A549 (cell line): ENCODE measurements around the gene TTC27. TPM values are rescaled to one million over a fixed set of nuclear protein-coding genes. Genes with fewer than 3 reads are reported as not detected.

Experiments used
- ATAC-seq, 2 experiments: fragments of 200-7000 bp in 1 of 2; fragments of >200 bp in 1 of 2; cut with Nextera tagmentation in 1 of 2; cut with Tn5 transposase in 1 of 2; 3 replicates each; pipeline versions ENCODE4 v1.8.0 to v1.9.1; 2018 to 2020; ENCODE audit warnings: mild to moderate bottlenecking in 1 of 2, moderate library complexity in 1 of 2
- CTCF ChIA-PET: fragments of 300-600 bp; sonication (Branson Sonifier 250); formaldehyde crosslinking; extraction: SDS; loops from one replicate; lab custom pipeline; 2021; ENCODE audit warnings: antibody characterized with exemption, inconsistent platforms; lab: Yijun Ruan, JAX
- POLR2A ChIA-PET: fragments of 350-600 bp; formaldehyde crosslinking; extraction: SDS; loops from one replicate; lab custom pipeline; 2021; ENCODE audit warnings: antibody characterized with exemption, inconsistent platforms; lab: Yijun Ruan, JAX
- DNase-seq, 2 experiments: peaks; one replicate each; pipeline versions ENCODE4 v3.0.0 to v3.0.0-alpha.2; 2011 to 2016; ENCODE audit warnings: low read depth in 1 of 2, low spot score in 1 of 2
- FAIRE-seq: peaks from 2 replicates; lab custom pipeline; 2011; peaks lifted over from hg19 to GRCh38; lab: Jason Lieb, UNC
- H3K27ac ChIP-seq, 2 experiments: fragments of >200 bp; sonication (Bioruptor Twin); formaldehyde crosslinking; 3 replicates each; pipeline ENCODE4 v1.5.1; 2016 to 2017
- H3K4me1 ChIP-seq: fragments of >200 bp; sonication (Bioruptor Twin); formaldehyde crosslinking; 3 replicates; pipeline ENCODE4 v1.6.1; 2016
- H3K4me2 ChIP-seq: fragments of >200 bp; sonication (Bioruptor Twin); formaldehyde crosslinking; 3 replicates; pipeline ENCODE4 v1.6.1; 2016
- H3K4me3 ChIP-seq: fragments of >200 bp; sonication (Bioruptor Twin); formaldehyde crosslinking; 3 replicates; pipeline ENCODE4 v1.5.1; 2016
- H3K9me3 ChIP-seq: fragments of >200 bp; sonication (Bioruptor Twin); formaldehyde crosslinking; 3 replicates; pipeline ENCODE4 v1.6.1; 2016
- CBX2 ChIP-seq: fragments of 200-600 bp; sonication (generic); IDR thresholded peaks from 2 replicates; pipeline ENCODE4 v1.6.1; 2016; ENCODE audit warnings: low read depth, mild to moderate bottlenecking, borderline replicate concordance
- CBX8 ChIP-seq: fragments of 200-600 bp; sonication (generic); IDR thresholded peaks from 2 replicates; pipeline ENCODE4 v1.6.1; 2016
- CHD4 ChIP-seq: fragments of 200-600 bp; sonication (generic); IDR thresholded peaks from 2 replicates; pipeline ENCODE4 v1.6.1; 2016; ENCODE audit warnings: antibody characterized with exemption, mild to moderate bottlenecking, borderline replicate concordance
- EHMT2 ChIP-seq: fragments of 200-600 bp; sonication (generic); IDR thresholded peaks from 2 replicates; pipeline ENCODE4 v1.6.1; 2016; ENCODE audit warnings: antibody characterized with exemption, low read depth, mild to moderate bottlenecking, moderate library complexity
- FOSL2 ChIP-seq, 2 experiments: fragments of 450-650 bp in 1 of 2; fragments of >200 bp in 1 of 2; sonication (Bioruptor Twin) in 1 of 2; formaldehyde crosslinking; IDR thresholded peaks; 2 replicates each; pipeline versions ENCODE4 v1.5.0 to v1.6.1; 2016 to 2020; ENCODE audit warnings: mild to moderate bottlenecking in 1 of 2, moderate library complexity in 1 of 2
- KDM1A ChIP-seq: fragments of 200-600 bp; sonication (generic); IDR thresholded peaks from 2 replicates; pipeline ENCODE4 v1.6.1; 2016; ENCODE audit warnings: low read depth, mild to moderate bottlenecking
- MYC ChIP-seq: IDR thresholded peaks from 2 replicates; pipeline ENCODE4 v1.6.1; 2012; ENCODE audit warnings: mild to moderate bottlenecking, inconsistent platforms, low read length, improper control_type of control experiment, borderline replicate concordance
- NFE2L2 ChIP-seq: fragments of 150-350 bp; conservative IDR thresholded peaks from 2 replicates; pipeline ENCODE4 v1.6.1; 2014; ENCODE audit warnings: low read length
- PHF8 ChIP-seq: fragments of 200-600 bp; sonication (generic); IDR thresholded peaks from 2 replicates; pipeline ENCODE4 v1.6.1; 2016; ENCODE audit warnings: low read depth, mild to moderate bottlenecking, antibody characterized with exemption, moderate library complexity, borderline replicate concordance
- RARB ChIP-seq: fragments of 250-450 bp; sonication (Bioruptor Pico); IDR thresholded peaks from 2 replicates; pipeline ENCODE4 v1.8.0; 2021; ENCODE audit warnings: mild to moderate bottlenecking, moderate library complexity
- SMC3 ChIP-seq: fragments of >200 bp; sonication (Bioruptor Twin); formaldehyde crosslinking; IDR thresholded peaks from 3 replicates; pipeline ENCODE4 v1.6.1; 2018; ENCODE audit warnings: inconsistent platforms
- TFCP2L1 ChIP-seq: fragments of 250-450 bp; sonication (Bioruptor Pico); IDR thresholded peaks from 2 replicates; pipeline ENCODE4 v1.5.0; 2021; ENCODE audit warnings: mild to moderate bottlenecking
- ZNF302 ChIP-seq: fragments of 250-450 bp; sonication (Bioruptor Pico); IDR thresholded peaks from 2 replicates; pipeline ENCODE4 v1.9.0; 2021; ENCODE audit warnings: inconsistent platforms, mild to moderate bottlenecking, moderate library complexity
- WGBS: methylation state at CpG from one replicate; pipeline ENCODE4 v1.1.6; 2017; ENCODE audit errors: missing lambda C conversion rate; 5-methylcytosine and 5-hydroxymethylcytosine counted together
- polyA plus RNA-seq, 4 experiments: library from polyadenylated mRNA; depleted of rRNA in 3 of 4; stranded (reverse); fragments of >200 nt; fragmentation: RNase III in 1 of 4; extraction: RNeasy Plus Mini Kit Qiagen cat#74134 plus additional on column Dnase treatment in 1 of 4; gene quantifications; 2 replicates in 3 of 4; 3 replicates in 1 of 4; pipeline ENCODE4 v1.2.3, GENCODE V29; 2011 to 2017
- TF ChIP-seq, protein P1 (sequence below): fragments of >200 bp; sonication (Bioruptor Twin); formaldehyde crosslinking; IDR thresholded peaks from 3 replicates; pipeline ENCODE4 v1.6.1; 2016
- TF ChIP-seq, protein P2 (sequence below): fragments of 250-450 bp; sonication (Bioruptor Pico); IDR thresholded peaks from 2 replicates; pipeline ENCODE4 v1.5.0; 2021; ENCODE audit warnings: mild to moderate bottlenecking, moderate library complexity, borderline replicate concordance
- TF ChIP-seq, protein P3 (sequence below): fragments of 450-650 bp; IDR thresholded peaks from 2 replicates; pipeline ENCODE4 v1.6.1; 2014; ENCODE audit warnings: antibody characterized with exemption
- TF ChIP-seq, protein P4 (sequence below): fragments of >200 bp; sonication (Bioruptor Twin); formaldehyde crosslinking; IDR thresholded peaks from 3 replicates; pipeline ENCODE4 v1.5.1; 2016
- TF ChIP-seq, protein P5 (sequence below): fragments of 200-600 bp; sonication (generic); IDR thresholded peaks from 2 replicates; pipeline ENCODE4 v1.6.1; 2016; ENCODE audit warnings: antibody characterized with exemption, mild to moderate bottlenecking, moderate library complexity

The TTC27 gene
- polyA plus RNA-seq, 2 of the 4 experiments (the other 2 are of a cell fraction) = 21.7 to 56.2 TPM

DNA sequence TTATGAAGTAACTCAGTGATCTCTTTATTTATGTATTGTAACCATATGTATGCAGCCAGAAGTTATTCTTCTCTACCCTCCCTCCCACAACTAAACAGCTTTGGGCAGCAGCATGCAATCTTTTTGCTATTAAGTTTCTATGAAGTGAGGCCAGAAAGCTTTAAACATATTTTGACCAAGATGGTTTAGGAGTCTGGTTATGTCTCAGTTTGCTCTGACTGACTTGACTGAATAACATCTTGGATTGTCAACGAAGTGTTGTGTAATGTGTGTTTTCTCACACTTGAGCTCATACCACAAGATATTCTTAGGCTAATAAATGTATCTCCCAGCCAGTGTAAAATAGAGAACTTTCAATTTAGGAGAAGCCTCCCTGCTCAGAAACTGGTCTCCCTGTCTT lies 104.3 kb downstream of the TTC27 start:
- ATAC-seq (no peak), FAIRE-seq (no peak), DNase-seq (no peak)
- POLR2A ChIA-PET = no interaction called here
- Histone ChIP-seq H3K4me3 (no peak overlapping the region), H3K27ac (no peak overlapping the region), H3K9me3 (no peaks in the 10 kb centered on the region), H3K4me2 (no peak overlapping the region), H3K4me1 (no peaks in the 10 kb centered on the region)
- CTCF ChIA-PET = interaction anchor here (1.0 to 1.4 kb wide), 3 partner anchors 9 to 13 kb away, joined by 3 to 5 read pairs (median 3); no protein-coding TSS in a partner anchor
- TF ChIP-seq TFCP2L1 (CRISPR knock-in tag) (no peak), MYC (no peak), EHMT2 (no peak), CBX8 (no peak), RARB (CRISPR knock-in tag) (no peak), PHF8 (no peak), FOSL2 (IDR thresholded peaks at IDR 0.05) (no peak), FOSL2 (CRISPR knock-in tag; IDR thresholded peaks at IDR 0.05) (no peak), KDM1A (no peak), NFE2L2 (no peak), SMC3 (no peak), CHD4 (no peak), CBX2 (no peak), ZNF302 (CRISPR knock-in tag) (no peak)
- TF ChIP-seq, protein P1, sequence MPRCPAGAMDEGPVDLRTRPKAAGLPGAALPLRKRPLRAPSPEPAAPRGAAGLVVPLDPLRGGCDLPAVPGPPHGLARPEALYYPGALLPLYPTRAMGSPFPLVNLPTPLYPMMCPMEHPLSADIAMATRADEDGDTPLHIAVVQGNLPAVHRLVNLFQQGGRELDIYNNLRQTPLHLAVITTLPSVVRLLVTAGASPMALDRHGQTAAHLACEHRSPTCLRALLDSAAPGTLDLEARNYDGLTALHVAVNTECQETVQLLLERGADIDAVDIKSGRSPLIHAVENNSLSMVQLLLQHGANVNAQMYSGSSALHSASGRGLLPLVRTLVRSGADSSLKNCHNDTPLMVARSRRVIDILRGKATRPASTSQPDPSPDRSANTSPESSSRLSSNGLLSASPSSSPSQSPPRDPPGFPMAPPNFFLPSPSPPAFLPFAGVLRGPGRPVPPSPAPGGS = no peak
- TF ChIP-seq, protein P2, sequence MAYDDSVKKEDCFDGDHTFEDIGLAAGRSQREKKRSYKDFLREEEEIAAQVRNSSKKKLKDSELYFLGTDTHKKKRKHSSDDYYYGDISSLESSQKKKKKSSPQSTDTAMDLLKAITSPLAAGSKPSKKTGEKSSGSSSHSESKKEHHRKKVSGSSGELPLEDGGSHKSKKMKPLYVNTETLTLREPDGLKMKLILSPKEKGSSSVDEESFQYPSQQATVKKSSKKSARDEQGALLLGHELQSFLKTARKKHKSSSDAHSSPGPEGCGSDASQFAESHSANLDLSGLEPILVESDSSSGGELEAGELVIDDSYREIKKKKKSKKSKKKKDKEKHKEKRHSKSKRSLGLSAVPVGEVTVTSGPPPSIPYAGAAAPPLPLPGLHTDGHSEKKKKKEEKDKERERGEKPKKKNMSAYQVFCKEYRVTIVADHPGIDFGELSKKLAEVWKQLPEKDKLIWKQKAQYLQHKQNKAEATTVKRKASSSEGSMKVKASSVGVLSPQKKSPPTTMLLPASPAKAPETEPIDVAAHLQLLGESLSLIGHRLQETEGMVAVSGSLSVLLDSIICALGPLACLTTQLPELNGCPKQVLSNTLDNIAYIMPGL (CRISPR knock-in tag) = no peak
- TF ChIP-seq, protein P3, sequence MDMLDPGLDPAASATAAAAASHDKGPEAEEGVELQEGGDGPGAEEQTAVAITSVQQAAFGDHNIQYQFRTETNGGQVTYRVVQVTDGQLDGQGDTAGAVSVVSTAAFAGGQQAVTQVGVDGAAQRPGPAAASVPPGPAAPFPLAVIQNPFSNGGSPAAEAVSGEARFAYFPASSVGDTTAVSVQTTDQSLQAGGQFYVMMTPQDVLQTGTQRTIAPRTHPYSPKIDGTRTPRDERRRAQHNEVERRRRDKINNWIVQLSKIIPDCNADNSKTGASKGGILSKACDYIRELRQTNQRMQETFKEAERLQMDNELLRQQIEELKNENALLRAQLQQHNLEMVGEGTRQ = no peak
- TF ChIP-seq, protein P4, sequence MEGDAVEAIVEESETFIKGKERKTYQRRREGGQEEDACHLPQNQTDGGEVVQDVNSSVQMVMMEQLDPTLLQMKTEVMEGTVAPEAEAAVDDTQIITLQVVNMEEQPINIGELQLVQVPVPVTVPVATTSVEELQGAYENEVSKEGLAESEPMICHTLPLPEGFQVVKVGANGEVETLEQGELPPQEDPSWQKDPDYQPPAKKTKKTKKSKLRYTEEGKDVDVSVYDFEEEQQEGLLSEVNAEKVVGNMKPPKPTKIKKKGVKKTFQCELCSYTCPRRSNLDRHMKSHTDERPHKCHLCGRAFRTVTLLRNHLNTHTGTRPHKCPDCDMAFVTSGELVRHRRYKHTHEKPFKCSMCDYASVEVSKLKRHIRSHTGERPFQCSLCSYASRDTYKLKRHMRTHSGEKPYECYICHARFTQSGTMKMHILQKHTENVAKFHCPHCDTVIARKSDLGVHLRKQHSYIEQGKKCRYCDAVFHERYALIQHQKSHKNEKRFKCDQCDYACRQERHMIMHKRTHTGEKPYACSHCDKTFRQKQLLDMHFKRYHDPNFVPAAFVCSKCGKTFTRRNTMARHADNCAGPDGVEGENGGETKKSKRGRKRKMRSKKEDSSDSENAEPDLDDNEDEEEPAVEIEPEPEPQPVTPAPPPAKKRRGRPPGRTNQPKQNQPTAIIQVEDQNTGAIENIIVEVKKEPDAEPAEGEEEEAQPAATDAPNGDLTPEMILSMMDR = no peak
- TF ChIP-seq, protein P5, sequence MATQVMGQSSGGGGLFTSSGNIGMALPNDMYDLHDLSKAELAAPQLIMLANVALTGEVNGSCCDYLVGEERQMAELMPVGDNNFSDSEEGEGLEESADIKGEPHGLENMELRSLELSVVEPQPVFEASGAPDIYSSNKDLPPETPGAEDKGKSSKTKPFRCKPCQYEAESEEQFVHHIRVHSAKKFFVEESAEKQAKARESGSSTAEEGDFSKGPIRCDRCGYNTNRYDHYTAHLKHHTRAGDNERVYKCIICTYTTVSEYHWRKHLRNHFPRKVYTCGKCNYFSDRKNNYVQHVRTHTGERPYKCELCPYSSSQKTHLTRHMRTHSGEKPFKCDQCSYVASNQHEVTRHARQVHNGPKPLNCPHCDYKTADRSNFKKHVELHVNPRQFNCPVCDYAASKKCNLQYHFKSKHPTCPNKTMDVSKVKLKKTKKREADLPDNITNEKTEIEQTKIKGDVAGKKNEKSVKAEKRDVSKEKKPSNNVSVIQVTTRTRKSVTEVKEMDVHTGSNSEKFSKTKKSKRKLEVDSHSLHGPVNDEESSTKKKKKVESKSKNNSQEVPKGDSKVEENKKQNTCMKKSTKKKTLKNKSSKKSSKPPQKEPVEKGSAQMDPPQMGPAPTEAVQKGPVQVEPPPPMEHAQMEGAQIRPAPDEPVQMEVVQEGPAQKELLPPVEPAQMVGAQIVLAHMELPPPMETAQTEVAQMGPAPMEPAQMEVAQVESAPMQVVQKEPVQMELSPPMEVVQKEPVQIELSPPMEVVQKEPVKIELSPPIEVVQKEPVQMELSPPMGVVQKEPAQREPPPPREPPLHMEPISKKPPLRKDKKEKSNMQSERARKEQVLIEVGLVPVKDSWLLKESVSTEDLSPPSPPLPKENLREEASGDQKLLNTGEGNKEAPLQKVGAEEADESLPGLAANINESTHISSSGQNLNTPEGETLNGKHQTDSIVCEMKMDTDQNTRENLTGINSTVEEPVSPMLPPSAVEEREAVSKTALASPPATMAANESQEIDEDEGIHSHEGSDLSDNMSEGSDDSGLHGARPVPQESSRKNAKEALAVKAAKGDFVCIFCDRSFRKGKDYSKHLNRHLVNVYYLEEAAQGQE = no peak
- WGBS = 59% methylated on average over 1 of the region's 1 CpG
